COR-L47 (cell line): ENCODE measurements around the gene MAGEB17.
"Not testable (repeated sequence)": the region's sequence is repeated elsewhere in the genome, so short reads cannot be mapped to it uniquely, and the experiment has no call there.

Experiments used
- DNase-seq: peaks from one replicate; lab custom pipeline; 2025; lab: John Stamatoyannopoulos, UW

Gene MAGEB17

GRCh38 chrX:16167181-16167580 lies at the start of gene MAGEB17:
Gene MAGEB17, plus strand, starts transcription at chrX:16167481. Its CDS starts 2,902 bp downstream, at chrX:16170383.
- no peak for DNase-seq

- DNase-seq = no peak
Observed at GRCh38 chrX:16119353-16120220, 47.7 kb upstream of the MAGEB17 start.

- DNase-seq = no peak
Observed at GRCh38 chrX:16120431-16120830, 46.9 kb upstream of the MAGEB17 start.

GRCh38 chrX:16123222-16123786 lies 44.0 kb upstream of the MAGEB17 start, which contains the start of gene GRPR:
Gene GRPR, plus strand, starts transcription at chrX:16123565. Its CDS starts 389 bp downstream, at chrX:16123954.
- DNase-seq = peak; percentile 30

- no peak for DNase-seq
Observed at GRCh38 chrX:16124201-16124600, 43.1 kb upstream of the MAGEB17 start.

- DNase-seq = no peak
Observed at GRCh38 chrX:16125520-16126149, 41.6 kb upstream of the MAGEB17 start.

- DNase-seq = no peak
Observed at GRCh38 chrX:16130707-16131106, 36.6 kb upstream of the MAGEB17 start.

GRCh38 chrX:16134936-16135335 lies 32.3 kb upstream of the MAGEB17 start:
- no peak for DNase-seq

GRCh38 chrX:16136080-16136479 lies 31.2 kb upstream of the MAGEB17 start:
- no peak for DNase-seq

- no peak for DNase-seq
Observed at GRCh38 chrX:16137416-16138107, 29.7 kb upstream of the MAGEB17 start.

GRCh38 chrX:16138108-16138427 lies 29.2 kb upstream of the MAGEB17 start:
- no peak for DNase-seq

GRCh38 chrX:16140448-16140847 lies 26.8 kb upstream of the MAGEB17 start:
- DNase-seq = no peak

- no peak for DNase-seq
Observed at GRCh38 chrX:16140983-16141382, 26.3 kb upstream of the MAGEB17 start.

- no peak for DNase-seq
Observed at GRCh38 chrX:16141422-16142245, 25.6 kb upstream of the MAGEB17 start.

- DNase-seq = no peak
Observed at GRCh38 chrX:16142246-16142558, 25.1 kb upstream of the MAGEB17 start.

GRCh38 chrX:16143968-16144367 lies 23.3 kb upstream of the MAGEB17 start:
- DNase-seq = no peak

- DNase-seq = no peak
Observed at GRCh38 chrX:16144420-16144819, 22.9 kb upstream of the MAGEB17 start.

- DNase-seq = not testable (repeated sequence)
Observed at GRCh38 chrX:16145093-16145492, 22.2 kb upstream of the MAGEB17 start.

- no peak for DNase-seq
Observed at GRCh38 chrX:16145656-16146055, 21.6 kb upstream of the MAGEB17 start.

GRCh38 chrX:16148896-16149295 lies 18.4 kb upstream of the MAGEB17 start:
- DNase-seq = no peak

- DNase-seq = no peak
Observed at GRCh38 chrX:16155581-16156096, 11.6 kb upstream of the MAGEB17 start.
